HEK293 (cell line): ENCODE measurements around the gene SH3BP5.

Source experiments
- CTCF ChIA-PET: fragments of 350-600 bp; formaldehyde crosslinking; extraction: SDS; loops from one replicate; lab custom pipeline; 2021; ENCODE audit warnings: antibody characterized with exemption; lab: Yijun Ruan, JAX
- POLR2A ChIA-PET: fragments of 300-600 bp; formaldehyde crosslinking; extraction: SDS; loops from one replicate; lab custom pipeline; 2020; ENCODE audit warnings: antibody characterized with exemption, inconsistent platforms; lab: Yijun Ruan, JAX
- H3K27ac ChIP-seq: fragments of 200-500 bp; sonication (Bioruptor generic); 2 replicates; pipeline ENCODE4 v1.5.1; 2014; ENCODE audit warnings: low read depth, low read length, control low read depth, inconsistent platforms; ENCODE audit errors: extremely low read depth
- H3K36me3 ChIP-seq, 2 experiments: fragments of 200-500 bp in 1 of 2; sonication (Bioruptor generic) in 1 of 2; 1 replicate in 1 of 2; 2 replicates in 1 of 2; pipeline ENCODE4 v1.5.1; 2014 to 2017; ENCODE audit warnings: inconsistent platforms in 2 of 2, low read length in 2 of 2; ENCODE audit not compliant: control insufficient read depth in 2 of 2, insufficient read depth in 1 of 2
- H3K4me1 ChIP-seq: fragments of 200-500 bp; sonication (Bioruptor generic); 2 replicates; pipeline ENCODE4 v1.5.1; 2014; ENCODE audit warnings: mild to moderate bottlenecking, low read length, inconsistent platforms; ENCODE audit not compliant: control insufficient read depth, insufficient read depth
- H3K4me3 ChIP-seq: 2 replicates; pipeline ENCODE4 v1.5.1; 2011; ENCODE audit warnings: low read depth, mild to moderate bottlenecking, control low read depth, low read length, moderate library complexity
- H3K9me3 ChIP-seq: fragments of 200-500 bp; sonication (Bioruptor generic); 2 replicates; pipeline ENCODE4 v1.5.1; 2014; ENCODE audit warnings: low read depth, low read length, inconsistent platforms; ENCODE audit not compliant: control insufficient read depth, insufficient read depth
- PRDM2 ChIP-seq: fragments of 450-650 bp; formaldehyde crosslinking; IDR thresholded peaks from 2 replicates; pipeline ENCODE4 v1.5.1; 2016; ENCODE audit warnings: missing biosample characterization, missing genetic modification characterization, borderline replicate concordance
- SETDB1 ChIP-seq: IDR thresholded peaks from one replicate; pipeline ENCODE4 v1.6.1; 2017; ENCODE audit warnings: mild to moderate bottlenecking, low read length, moderate library complexity, mixed read lengths; ENCODE audit not compliant: insufficient read length
- SP3 ChIP-seq: fragments of 450-650 bp; formaldehyde crosslinking; IDR thresholded peaks from 2 replicates; pipeline ENCODE4 v1.5.1; 2016; ENCODE audit warnings: missing biosample characterization, missing genetic modification characterization
- ZBTB1 ChIP-seq: fragments of 450-650 bp; formaldehyde crosslinking; IDR thresholded peaks from 2 replicates; pipeline ENCODE4 v1.5.1; 2016; ENCODE audit warnings: missing biosample characterization, missing genetic modification characterization
- ZFHX2 ChIP-seq: fragments of 450-650 bp; formaldehyde crosslinking; conservative IDR thresholded peaks from 2 replicates; pipeline ENCODE4 v1.5.1; 2016; ENCODE audit warnings: missing biosample characterization, missing genetic modification characterization
- ZNF133 ChIP-seq: fragments of 450-650 bp; formaldehyde crosslinking; IDR thresholded peaks from 2 replicates; pipeline ENCODE4 v1.5.1; 2016; ENCODE audit warnings: missing biosample characterization, missing genetic modification characterization
- ZNF174 ChIP-seq: fragments of 450-650 bp; formaldehyde crosslinking; IDR thresholded peaks from 2 replicates; pipeline ENCODE4 v1.5.0; 2017; ENCODE audit warnings: missing biosample characterization, mild to moderate bottlenecking, missing genetic modification characterization
- ZNF19 ChIP-seq: fragments of 450-650 bp; formaldehyde crosslinking; IDR thresholded peaks from 2 replicates; pipeline ENCODE4; 2016; ENCODE audit warnings: missing biosample characterization, missing genetic modification characterization, low read depth
- ZNF221 ChIP-seq: fragments of 450-650 bp; formaldehyde crosslinking; IDR thresholded peaks from 2 replicates; pipeline ENCODE4 v1.5.1; 2017; ENCODE audit warnings: missing biosample characterization, missing genetic modification characterization, borderline replicate concordance
- ZNF404 ChIP-seq: fragments of 450-650 bp; formaldehyde crosslinking; IDR thresholded peaks from 2 replicates; pipeline ENCODE4 v1.5.1; 2017; ENCODE audit warnings: missing biosample characterization, missing genetic modification characterization
- ZNF518A ChIP-seq: fragments of 450-650 bp; formaldehyde crosslinking; conservative IDR thresholded peaks from 2 replicates; pipeline ENCODE4 v1.5.1; 2016; ENCODE audit warnings: low read depth, missing biosample characterization, missing genetic modification characterization
- ZNF521 ChIP-seq: fragments of 450-650 bp; formaldehyde crosslinking; IDR thresholded peaks from 2 replicates; pipeline ENCODE4 v1.5.1; 2017; ENCODE audit warnings: missing biosample characterization, mild to moderate bottlenecking, missing genetic modification characterization
- ZNF549 ChIP-seq: fragments of 450-650 bp; IDR thresholded peaks from 2 replicates; pipeline ENCODE4 v1.5.1; 2018; ENCODE audit warnings: missing biosample characterization, missing genetic modification characterization, mild to moderate bottlenecking, inconsistent platforms, moderate library complexity
- ZNF600 ChIP-seq: fragments of 450-650 bp; formaldehyde crosslinking; IDR thresholded peaks from 2 replicates; pipeline ENCODE4 v1.5.1; 2016; ENCODE audit warnings: missing biosample characterization, missing genetic modification characterization
- ZNF645 ChIP-seq: fragments of 450-650 bp; formaldehyde crosslinking; IDR thresholded peaks from 2 replicates; pipeline ENCODE4; 2016; ENCODE audit warnings: missing biosample characterization, missing genetic modification characterization
- ZNF785 ChIP-seq: fragments of 450-650 bp; formaldehyde crosslinking; IDR thresholded peaks from 2 replicates; pipeline ENCODE4 v1.5.1; 2016; ENCODE audit warnings: missing biosample characterization, missing genetic modification characterization
- ZSCAN30 ChIP-seq: fragments of 450-650 bp; IDR thresholded peaks from 2 replicates; pipeline ENCODE4 v1.5.1; 2018; ENCODE audit warnings: missing biosample characterization, mild to moderate bottlenecking, missing genetic modification characterization, moderate library complexity

The SH3BP5 gene

GRCh38 chr3:15264486-15264885, 67.9 kb downstream of the SH3BP5 start (continued):
- TF ChIP-seq PRDM2 (tag by site-specific recombination) (no peak), ZNF600 (tag by site-specific recombination) (no peak), ZBTB1 (tag by site-specific recombination) (no peak), ZFHX2 (tag by site-specific recombination) (no peak), ZNF221 (no peak), ZNF645 (tag by site-specific recombination) (no peak), ZNF19 (no peak)

GRCh38 chr3:15263926-15264325, 68.5 kb downstream of the SH3BP5 start:
- POLR2A ChIA-PET, result no interaction called here
- no peak for TF ChIP-seq ZNF518A (tag by site-specific recombination)
- no peak for TF ChIP-seq ZNF133 (tag by site-specific recombination)
- TF ChIP-seq ZNF521, result no peak
- TF ChIP-seq ZNF785 (tag by site-specific recombination), result no peak
- no peak for TF ChIP-seq SP3
- no peak for TF ChIP-seq ZSCAN30 (tag by site-specific recombination)
- no peak for TF ChIP-seq ZNF549 (tag by site-specific recombination)
- no peak for TF ChIP-seq ZNF404 (tag by site-specific recombination)
- TF ChIP-seq ZNF174 (tag by site-specific recombination), result no peak
- no peak for TF ChIP-seq SETDB1
- CTCF ChIA-PET, result interaction anchor here (0.7 to 6.7 kb wide), 4 partner anchors 61 to 140 kb away, joined by 3 to 109 read pairs (median 20); no protein-coding TSS in a partner anchor

More at GRCh38 chr3:15263926-15264325, 68.5 kb downstream of the SH3BP5 start:
- peaks cover 0 to 30% of the 10 kb centered on the region in 2 experiments; a peak in 1 of 3 replicates for H3K36me3 ChIP-seq
- no peaks in the 10 kb centered on the region for H3K9me3 ChIP-seq
- no peak overlapping the region for H3K27ac ChIP-seq
- no peak overlapping the region for H3K4me3 ChIP-seq
- no peaks in the 10 kb centered on the region for H3K4me1 ChIP-seq
